Measurements from ENCODE around the gene DCP1B.

DCP1B gene

GRCh38 chr12:1935700-1936378, 68.4 kb downstream of the DCP1B start:
- no peak for DNase-seq (ENCODE audit: low read depth, low spot score)

GRCh38 chr12:1935242-1935641, 69.0 kb downstream of the DCP1B start:
- DNase-seq (ENCODE audit: low read depth, low spot score): no peak

GRCh38 chr12:1934831-1935230, 69.4 kb downstream of the DCP1B start:
- no peak for DNase-seq (ENCODE audit: low read depth, low spot score)

GRCh38 chr12:1934068-1934467, 70.2 kb downstream of the DCP1B start:
- DNase-seq (ENCODE audit: low read depth, low spot score): no peak

GRCh38 chr12:1933342-1934051, 70.8 kb downstream of the DCP1B start:
- DNase-seq (ENCODE audit: low read depth, low spot score): no peak

- DNase-seq (ENCODE audit: low read depth, low spot score): no peak
These were observed 71.9 kb downstream of the DCP1B start for GRCh38 chr12:1932264-1932777.

- DNase-seq (ENCODE audit: low read depth, low spot score): no peak
These were observed 72.6 kb downstream of the DCP1B start for GRCh38 chr12:1931642-1932041.

GRCh38 chr12:1930803-1931597, 73.3 kb downstream of the DCP1B start:
- DNase-seq (ENCODE audit: low read depth, low spot score): no peak

- DNase-seq (ENCODE audit: low read depth, low spot score): no peak
These were observed 74.1 kb downstream of the DCP1B start for GRCh38 chr12:1929985-1930802.

- DNase-seq (ENCODE audit: low read depth, low spot score): no peak
These were observed 74.8 kb downstream of the DCP1B start for GRCh38 chr12:1929241-1929984.

GRCh38 chr12:1928439-1929121, 75.7 kb downstream of the DCP1B start:
- DNase-seq (ENCODE audit: low read depth, low spot score): no peak

GRCh38 chr12:1927751-1928351, 76.4 kb downstream of the DCP1B start:
- no peak for DNase-seq (ENCODE audit: low read depth, low spot score)

GRCh38 chr12:1927051-1927680, 77.1 kb downstream of the DCP1B start:
- DNase-seq (ENCODE audit: low read depth, low spot score): no peak

- no peak for DNase-seq (ENCODE audit: low read depth, low spot score)
These were observed 78.0 kb downstream of the DCP1B start for GRCh38 chr12:1926251-1926657.

GRCh38 chr12:1925684-1926006, 78.6 kb downstream of the DCP1B start:
- no peak for DNase-seq (ENCODE audit: low read depth, low spot score)

- DNase-seq (ENCODE audit: low read depth, low spot score): no peak
These were observed 79.1 kb downstream of the DCP1B start for GRCh38 chr12:1924996-1925683.

- no peak for DNase-seq (ENCODE audit: low read depth, low spot score)
These were observed 81.3 kb downstream of the DCP1B start for GRCh38 chr12:1922985-1923384.

- DNase-seq (ENCODE audit: low read depth, low spot score): no peak
These were observed 82.1 kb downstream of the DCP1B start for GRCh38 chr12:1922075-1922709.
